Keratinocyte (primary cell): Measurements from ENCODE around the gene FMN1.

Experiments used
- CTCF ChIP-seq, 3 experiments: IDR thresholded peaks in 1 of 3; conservative IDR thresholded peaks in 1 of 3; optimal IDR thresholded peaks in 1 of 3; 2 replicates in 2 of 3; 3 replicates in 1 of 3; pipeline versions ENCODE3 to v1.5.1; 2011; ENCODE audit warnings: low read length in 3 of 3, mild to moderate bottlenecking in 3 of 3, moderate library complexity in 2 of 3, control low read depth in 1 of 3, inconsistent platforms in 1 of 3; ENCODE audit not compliant: insufficient read depth in 2 of 3; ENCODE audit errors: extremely low read depth in 1 of 3
- EZH2 ChIP-seq: IDR thresholded peaks from one replicate; pipeline ENCODE4 v1.6.1; 2012; ENCODE audit warnings: inconsistent platforms, mild to moderate bottlenecking, low read length, moderate library complexity

- no peak for TF ChIP-seq CTCF (optimal IDR thresholded peaks at IDR 0.05 in 1 of 3, IDR thresholded peaks at IDR 0.05 in 1 of 3, conservative IDR thresholded peaks at IDR 0.05 in 1 of 3; ENCODE audit: extremely low read depth in 1 of 3, insufficient read depth in 2 of 3, low read length in 3 of 3)
- no peak for TF ChIP-seq EZH2
Measured at GRCh38 chr15:33169625-33170024, 24.9 kb downstream of the FMN1 start.
